Erythroblast (primary cell): Measurements from ENCODE around the gene PPAT.
"Not testable (repeated sequence)": the region's sequence is repeated elsewhere in the genome, so short reads cannot be mapped to it uniquely, and the experiment has no call there.

Source experiments
- DNase-seq, 2 experiments: peaks; one replicate each; lab custom pipeline; 2025; lab: John Stamatoyannopoulos, UW
- GATA1 ChIP-seq: IDR thresholded peaks from 2 replicates; pipeline ENCODE4 v1.6.1; 2011; ENCODE audit warnings: low read depth, mild to moderate bottlenecking, control low read depth, low read length, moderate library complexity
- POLR2A ChIP-seq: IDR thresholded peaks from 2 replicates; pipeline ENCODE4 v1.6.1; 2011; ENCODE audit warnings: mild to moderate bottlenecking, low read length

Gene PPAT

GRCh38 chr4:56450342-56450741, 14.9 kb upstream of the PPAT start:
- no peak for DNase-seq
- no peak for TF ChIP-seq GATA1
- TF ChIP-seq POLR2A: no peak

- not testable (repeated sequence) for DNase-seq
Observed at GRCh38 chr4:56449475-56449874, 14.1 kb upstream of the PPAT start.

GRCh38 chr4:56448301-56448700, 12.9 kb upstream of the PPAT start:
- DNase-seq: peak in 1 of 2 experiments; percentile 52

GRCh38 chr4:56445699-56446098, 10.3 kb upstream of the PPAT start:
- no peak for TF ChIP-seq GATA1
- peak; percentile 22 to 74 for DNase-seq

More at GRCh38 chr4:56448301-56448700, 12.9 kb upstream of the PPAT start:
- TF ChIP-seq POLR2A: no peak
- no peak for TF ChIP-seq GATA1

GRCh38 chr4:56444719-56445118, 9.3 kb upstream of the PPAT start:
- no peak for DNase-seq
- TF ChIP-seq POLR2A (no peak), GATA1 (no peak)

- no peak for TF ChIP-seq POLR2A
- no peak for TF ChIP-seq GATA1
- DNase-seq: no peak
Observed at GRCh38 chr4:56440983-56441382, 5.6 kb upstream of the PPAT start.

- no peak for DNase-seq
- no peak for TF ChIP-seq POLR2A
- no peak for TF ChIP-seq GATA1
Observed at GRCh38 chr4:56438766-56439165, 3.4 kb upstream of the PPAT start.

- TF ChIP-seq POLR2A (no peak), GATA1 (no peak)
- DNase-seq: peak; percentile 80 to 82
Observed at GRCh38 chr4:56434599-56435139, 746 bp downstream of the PPAT start.

- TF ChIP-seq GATA1 (no peak), POLR2A (no peak)
- DNase-seq: no peak
Observed at GRCh38 chr4:56433280-56433679, 2.1 kb downstream of the PPAT start.

- DNase-seq: no peak
- no peak for TF ChIP-seq GATA1
- TF ChIP-seq POLR2A: no peak
Observed at GRCh38 chr4:56430203-56430602, 5.2 kb downstream of the PPAT start.

- DNase-seq: no peak
Observed at GRCh38 chr4:56427179-56427578, 8.2 kb downstream of the PPAT start.

GRCh38 chr4:56426273-56426672, 9.1 kb downstream of the PPAT start:
- DNase-seq: no peak
- no peak for TF ChIP-seq POLR2A
- no peak for TF ChIP-seq GATA1

More at GRCh38 chr4:56427179-56427578, 8.2 kb downstream of the PPAT start:
- TF ChIP-seq POLR2A: no peak
- no peak for TF ChIP-seq GATA1

GRCh38 chr4:56425518-56425917, 9.9 kb downstream of the PPAT start:
- no peak for TF ChIP-seq GATA1
- no peak for TF ChIP-seq POLR2A
- DNase-seq: no peak

- DNase-seq: peak; percentile 60 to 80
- TF ChIP-seq POLR2A (no peak), GATA1 (no peak)
Observed at GRCh38 chr4:56424697-56425514, 10.5 kb downstream of the PPAT start.

GRCh38 chr4:56424176-56424575, 11.2 kb downstream of the PPAT start:
- no peak for DNase-seq
- no peak for TF ChIP-seq GATA1
- TF ChIP-seq POLR2A: no peak
